ENCODE data around the gene TAMALIN.

TAMALIN gene

DNA sequence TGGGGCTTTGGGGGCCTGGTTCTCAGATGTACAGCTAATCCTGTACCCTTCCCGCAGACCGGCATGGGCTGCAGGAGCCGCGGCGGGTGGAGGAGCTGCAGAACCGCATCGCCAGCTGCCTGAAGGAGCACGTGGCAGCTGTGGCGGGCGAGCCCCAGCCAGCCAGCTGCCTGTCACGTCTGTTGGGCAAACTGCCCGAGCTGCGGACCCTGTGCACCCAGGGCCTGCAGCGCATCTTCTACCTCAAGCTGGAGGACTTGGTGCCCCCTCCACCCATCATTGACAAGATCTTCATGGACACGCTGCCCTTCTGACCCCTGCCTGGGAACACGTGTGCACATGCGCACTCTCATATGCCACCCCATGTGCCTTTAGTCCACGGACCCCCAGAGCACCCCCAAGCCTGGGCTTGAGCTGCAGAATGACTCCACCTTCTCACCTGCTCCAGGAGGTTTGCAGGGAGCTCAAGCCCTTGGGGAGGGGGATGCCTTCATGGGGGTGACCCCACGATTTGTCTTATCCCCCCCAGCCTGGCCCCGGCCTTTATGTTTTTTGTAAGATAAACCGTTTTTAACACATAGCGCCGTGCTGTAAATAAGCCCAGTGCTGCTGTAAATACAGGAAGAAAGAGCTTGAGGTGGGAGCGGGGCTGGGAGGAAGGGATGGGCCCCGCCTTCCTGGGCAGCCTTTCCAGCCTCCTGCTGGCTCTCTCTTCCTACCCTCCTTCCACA lies 52.0 kb downstream of the TAMALIN start:
- TF ChIP-seq, protein P1, sequence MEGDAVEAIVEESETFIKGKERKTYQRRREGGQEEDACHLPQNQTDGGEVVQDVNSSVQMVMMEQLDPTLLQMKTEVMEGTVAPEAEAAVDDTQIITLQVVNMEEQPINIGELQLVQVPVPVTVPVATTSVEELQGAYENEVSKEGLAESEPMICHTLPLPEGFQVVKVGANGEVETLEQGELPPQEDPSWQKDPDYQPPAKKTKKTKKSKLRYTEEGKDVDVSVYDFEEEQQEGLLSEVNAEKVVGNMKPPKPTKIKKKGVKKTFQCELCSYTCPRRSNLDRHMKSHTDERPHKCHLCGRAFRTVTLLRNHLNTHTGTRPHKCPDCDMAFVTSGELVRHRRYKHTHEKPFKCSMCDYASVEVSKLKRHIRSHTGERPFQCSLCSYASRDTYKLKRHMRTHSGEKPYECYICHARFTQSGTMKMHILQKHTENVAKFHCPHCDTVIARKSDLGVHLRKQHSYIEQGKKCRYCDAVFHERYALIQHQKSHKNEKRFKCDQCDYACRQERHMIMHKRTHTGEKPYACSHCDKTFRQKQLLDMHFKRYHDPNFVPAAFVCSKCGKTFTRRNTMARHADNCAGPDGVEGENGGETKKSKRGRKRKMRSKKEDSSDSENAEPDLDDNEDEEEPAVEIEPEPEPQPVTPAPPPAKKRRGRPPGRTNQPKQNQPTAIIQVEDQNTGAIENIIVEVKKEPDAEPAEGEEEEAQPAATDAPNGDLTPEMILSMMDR (IDR thresholded peaks at IDR 0.05; ENCODE audit: low read depth, low read length) = no peak
- Histone ChIP-seq H3K36me3 (peaks cover 25% of the 10 kb centered on the region), H3K4me1 (peaks cover 14% of the 10 kb centered on the region), H3K9me3 (no peaks in the 10 kb centered on the region), H3K4me3 (ENCODE audit: low read depth, low read length) (no peak overlapping the region), H3K27me3 (no peaks in the 10 kb centered on the region)
- DNase-seq = peak; percentile 86

DNA sequence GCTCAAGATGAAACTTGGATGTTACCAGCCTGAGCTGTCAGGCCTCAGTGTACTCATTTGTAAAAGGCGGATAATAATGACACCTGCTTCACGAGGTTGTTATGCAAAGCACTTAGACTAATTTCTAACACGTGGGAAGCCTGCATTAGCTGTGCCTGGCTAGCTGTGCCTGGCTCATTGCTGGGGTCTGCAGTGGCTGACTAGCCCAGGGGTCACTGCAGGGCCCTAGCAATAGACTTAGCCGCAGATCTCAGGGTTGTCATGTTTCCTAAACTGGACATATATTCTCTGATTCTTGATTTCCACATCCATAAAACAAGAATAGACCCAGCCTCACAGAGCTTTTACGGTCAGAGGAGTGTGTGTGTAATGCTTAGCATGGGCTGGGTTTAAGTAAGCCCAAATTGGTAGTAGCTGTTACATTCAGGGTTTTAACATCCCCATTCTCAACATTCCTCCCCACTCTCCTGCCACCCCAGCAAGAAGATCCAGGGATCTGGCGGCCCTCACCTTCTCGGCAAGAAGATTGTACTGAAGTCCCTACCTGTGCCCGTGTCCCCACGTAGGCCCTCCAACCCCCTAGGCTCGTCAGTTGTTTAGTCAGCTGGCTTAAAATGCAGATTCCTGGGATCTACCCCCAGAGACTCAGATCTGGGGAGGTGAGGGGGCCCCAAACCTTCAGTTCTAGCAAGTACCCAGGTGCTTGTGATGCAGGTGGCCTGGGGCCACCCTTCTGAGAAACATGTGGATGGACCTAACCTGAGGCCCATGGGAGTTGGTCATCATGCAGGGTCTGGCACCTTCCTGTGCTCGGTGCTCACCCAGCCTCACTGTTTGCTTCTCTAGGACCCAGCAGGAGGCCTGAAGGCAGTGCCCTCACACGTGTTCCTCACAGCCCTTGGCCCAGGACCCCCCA lies 53.1 kb downstream of the TAMALIN start:
- TF ChIP-seq, protein P1 (IDR thresholded peaks at IDR 0.05; ENCODE audit: low read depth, low read length) = no peak
- Histone ChIP-seq H3K27me3 (no peaks in the 10 kb centered on the region), H3K4me3 (ENCODE audit: low read depth, low read length) (no peak overlapping the region), H3K36me3 (peaks cover 22% of the 10 kb centered on the region), H3K4me1 (peaks cover 17% of the 10 kb centered on the region), H3K9me3 (no peaks in the 10 kb centered on the region)
- DNase-seq = no peak

DNA sequence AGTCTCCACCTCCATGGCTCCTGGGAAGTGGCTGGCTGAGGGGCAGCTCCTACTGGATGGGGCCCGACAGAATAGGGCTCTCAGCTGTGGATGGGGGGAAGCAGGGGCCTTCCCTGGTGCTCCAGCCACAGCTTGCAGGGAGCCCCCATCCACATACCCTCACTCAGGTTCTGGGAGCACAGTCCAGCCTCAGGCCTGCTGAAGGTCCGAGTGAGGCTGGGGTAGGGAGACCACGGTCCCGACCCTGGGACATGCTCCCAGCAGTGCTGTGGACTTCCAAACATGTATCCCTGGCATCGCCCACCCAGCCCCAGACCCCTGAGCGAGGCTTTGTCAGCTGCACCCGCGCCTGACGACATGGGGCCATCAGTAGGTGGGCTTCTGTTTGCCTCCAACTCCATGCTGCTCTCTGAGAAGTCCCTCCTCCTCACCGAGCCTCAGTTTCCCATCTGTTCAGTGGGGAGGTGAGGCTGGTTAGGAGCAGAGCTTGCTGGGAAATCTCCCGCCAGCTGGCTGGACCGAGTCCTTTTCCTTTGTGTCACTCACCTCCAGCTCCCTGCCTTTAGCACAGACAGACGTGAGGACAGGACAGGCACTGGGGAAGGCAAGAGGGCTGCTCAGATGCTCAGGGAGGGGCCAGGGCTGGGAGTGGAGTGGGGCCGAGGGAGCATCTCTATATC lies 53.9 kb downstream of the TAMALIN start:
- H3K9me3 ChIP-seq = no peaks in the 10 kb centered on the region
- peaks cover 17% of the 10 kb centered on the region for H3K4me1 ChIP-seq
- peaks cover 22% of the 10 kb centered on the region for H3K36me3 ChIP-seq
- DNase-seq = no peak
- H3K4me3 ChIP-seq (ENCODE audit: low read depth, low read length) = no peak overlapping the region
- no peaks in the 10 kb centered on the region for H3K27me3 ChIP-seq
- TF ChIP-seq, protein P1 (IDR thresholded peaks at IDR 0.05; ENCODE audit: low read depth, low read length) = no peak

DNA sequence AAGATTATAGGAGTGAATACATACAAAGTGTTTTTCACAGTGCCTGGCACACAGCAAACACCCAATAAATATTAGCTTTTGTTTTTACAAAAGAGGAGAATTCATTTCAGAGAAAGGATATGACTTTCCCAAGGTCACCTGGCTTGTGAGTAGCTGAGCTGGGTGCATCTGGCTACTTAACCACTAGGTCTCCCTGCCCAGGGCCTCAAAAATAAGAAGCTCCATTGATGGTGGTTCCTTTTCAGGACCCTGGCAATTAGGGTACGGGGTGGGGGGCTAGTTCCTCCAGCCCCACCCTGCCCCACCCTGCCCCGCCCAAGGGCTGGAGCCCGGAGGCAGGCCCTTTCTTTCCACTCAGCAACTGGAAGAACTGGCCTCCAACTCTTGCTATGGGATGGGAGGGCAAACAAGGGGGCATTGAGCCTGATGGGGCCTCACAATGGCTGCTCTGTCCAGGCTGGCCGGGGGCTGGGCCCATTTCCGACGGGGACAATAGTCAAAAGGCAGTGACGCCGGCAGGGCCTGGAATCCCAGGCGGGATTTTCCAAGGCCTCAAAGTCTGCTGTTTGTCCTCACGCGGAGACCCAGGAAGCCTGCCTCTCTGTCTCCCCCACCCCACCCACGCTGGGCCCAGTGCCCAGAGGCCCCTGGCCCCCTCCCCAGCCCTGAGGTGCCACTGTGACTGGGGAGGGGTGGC lies 54.9 kb downstream of the TAMALIN start:
- no peak overlapping the region for H3K4me3 ChIP-seq (ENCODE audit: low read depth, low read length)
- TF ChIP-seq, protein P1 (IDR thresholded peaks at IDR 0.05; ENCODE audit: low read depth, low read length) = no peak
- DNase-seq = no peak
- H3K27me3 ChIP-seq = no peaks in the 10 kb centered on the region
- peaks cover 22% of the 10 kb centered on the region for H3K36me3 ChIP-seq
- H3K9me3 ChIP-seq = no peaks in the 10 kb centered on the region
- H3K4me1 ChIP-seq = peaks cover 17% of the 10 kb centered on the region

DNA sequence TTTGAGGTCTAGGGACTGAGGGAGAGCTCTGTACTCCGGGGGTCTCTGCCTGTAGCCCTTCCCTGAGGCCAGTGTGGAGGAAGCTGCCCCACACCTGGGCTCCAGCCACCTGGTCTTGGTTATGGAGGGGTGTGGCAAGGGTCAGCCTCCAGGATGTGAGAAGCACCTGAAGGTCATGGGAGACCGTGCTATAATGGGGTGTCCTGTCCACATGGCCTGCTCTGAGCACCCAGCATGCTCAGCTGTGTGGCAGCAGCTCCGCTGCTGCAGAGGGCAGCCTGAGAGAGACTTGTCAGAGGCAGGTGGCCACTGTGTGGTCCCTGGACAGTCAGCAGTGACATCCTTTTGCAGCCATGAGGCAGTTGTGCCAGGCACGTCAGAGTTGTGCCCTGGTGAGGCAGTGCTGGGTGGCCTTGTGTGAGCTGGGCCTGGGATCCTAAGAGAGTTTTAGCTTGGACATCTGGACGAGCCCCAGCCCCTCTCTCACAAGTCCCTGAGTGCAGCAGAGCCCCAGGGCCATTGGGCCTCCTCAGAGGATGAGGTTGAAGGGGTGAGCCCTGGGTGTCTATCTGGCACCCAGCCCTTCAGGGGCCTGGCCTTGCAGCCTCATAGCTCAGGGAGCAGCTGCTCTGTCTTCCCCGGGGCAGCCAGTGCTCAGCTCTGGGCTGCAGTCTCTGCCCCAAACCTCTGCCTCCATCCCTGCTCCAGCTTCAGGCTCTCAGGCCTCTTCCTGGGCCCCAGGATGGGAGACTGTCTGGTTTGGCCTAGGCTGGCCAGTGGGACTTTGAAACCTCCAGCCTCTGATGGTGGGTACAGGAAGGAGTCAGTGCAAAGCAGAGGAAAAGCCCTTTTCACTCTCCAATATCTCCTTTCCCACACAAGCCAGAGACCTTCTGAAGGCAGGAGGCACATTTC lies 55.7 kb downstream of the TAMALIN start:
- Histone ChIP-seq H3K9me3 (no peaks in the 10 kb centered on the region), H3K36me3 (peaks cover 15% of the 10 kb centered on the region), H3K27me3 (no peaks in the 10 kb centered on the region), H3K4me3 (ENCODE audit: low read depth, low read length) (no peak overlapping the region), H3K4me1 (peaks cover 21% of the 10 kb centered on the region)
- DNase-seq = no peak
- TF ChIP-seq, protein P1 (IDR thresholded peaks at IDR 0.05; ENCODE audit: low read depth, low read length) = no peak

All from BE2C (cell line).